Activated CD4-positive, CD25-positive, alpha-beta regulatory T cell treated with anti-CD3 and anti-CD28 coated beads, Interleukin-2, amount 50 U/mL, for 16 hours (primary cell): ENCODE results near the gene RAD50.
"Not testable (repeated sequence)": the region's sequence is repeated elsewhere in the genome, so short reads cannot be mapped to it uniquely, and the experiment has no call there.

Source experiments
- DNase-seq: peaks from one replicate; pipeline ENCODE4 v3.0.0-alpha.2; 2020; ENCODE audit warnings: low read depth, low spot score

The RAD50 gene

DNA sequence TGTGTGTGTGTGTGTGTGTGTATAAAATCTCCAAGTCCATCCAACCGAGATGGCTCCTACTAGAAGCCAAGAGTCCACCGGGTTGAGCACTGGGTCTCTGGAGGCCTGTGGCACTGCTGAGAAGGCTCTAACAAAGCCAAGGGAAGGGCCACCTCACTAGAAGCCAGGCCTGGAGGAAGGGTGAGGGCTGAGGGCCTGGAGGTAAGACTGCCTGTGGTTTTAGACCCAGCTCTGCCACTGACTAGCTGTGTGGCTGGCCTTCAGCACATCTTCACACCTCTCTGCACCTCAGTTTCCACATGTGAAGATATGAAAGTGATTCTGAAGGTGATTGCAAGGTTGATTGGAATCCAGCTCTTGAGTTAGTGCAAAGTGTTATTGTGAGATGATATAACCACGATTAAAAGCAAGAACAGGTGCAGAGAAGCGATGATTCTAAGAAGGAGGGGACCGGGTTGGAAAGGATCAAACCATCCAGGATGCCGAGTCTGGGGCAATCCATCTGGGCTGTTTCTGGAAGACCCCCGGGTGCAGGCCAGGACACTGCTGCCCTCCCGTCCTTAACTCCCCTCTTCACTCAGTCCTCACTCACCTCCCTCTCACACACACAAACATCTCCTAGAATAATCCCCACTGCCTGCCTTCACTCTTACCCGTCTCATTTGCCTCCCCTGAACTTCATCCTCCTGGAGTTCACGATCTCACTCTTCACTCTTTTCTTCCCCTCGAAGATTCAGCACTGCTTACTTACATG is 119.3 kb downstream of the RAD50 start:
- DNase-seq: no peak

GRCh38 chr5:132677191-132677590 is 120.4 kb downstream of the RAD50 start:
- DNase-seq: no peak

DNA sequence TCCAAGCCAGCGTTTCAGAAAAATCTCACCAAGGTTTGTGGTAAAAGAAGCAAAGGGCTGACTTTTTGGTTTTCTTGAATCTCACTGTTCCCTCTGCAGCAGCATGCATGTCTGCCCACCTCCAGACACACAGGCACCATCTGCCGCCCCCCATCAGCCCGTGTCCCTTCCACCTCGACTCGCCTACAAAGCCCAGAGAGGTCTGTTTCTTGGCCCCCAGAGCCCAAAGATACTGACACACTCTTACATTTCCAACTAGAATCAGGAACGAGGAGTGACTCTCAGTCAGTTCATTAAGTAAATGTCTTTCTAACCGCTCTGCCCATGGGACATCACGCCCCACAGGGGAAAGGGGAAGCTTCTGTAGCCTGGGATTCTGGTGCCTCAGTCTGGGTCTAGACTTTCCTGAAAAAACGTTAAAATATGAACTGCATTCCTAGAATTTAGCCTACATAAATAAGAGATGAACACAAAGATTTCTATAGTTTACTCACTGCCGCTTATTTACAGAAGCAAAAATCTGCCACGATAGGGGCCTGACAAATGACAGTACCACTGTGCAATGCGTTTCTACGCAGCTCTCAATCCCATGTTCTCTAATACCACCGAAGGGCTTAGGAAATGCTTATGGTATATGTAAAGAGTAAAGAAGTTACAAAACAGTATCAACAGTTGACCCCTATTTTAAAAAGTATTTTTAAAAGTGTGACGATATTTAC is 121.1 kb downstream of the RAD50 start:
- DNase-seq: no peak

DNA sequence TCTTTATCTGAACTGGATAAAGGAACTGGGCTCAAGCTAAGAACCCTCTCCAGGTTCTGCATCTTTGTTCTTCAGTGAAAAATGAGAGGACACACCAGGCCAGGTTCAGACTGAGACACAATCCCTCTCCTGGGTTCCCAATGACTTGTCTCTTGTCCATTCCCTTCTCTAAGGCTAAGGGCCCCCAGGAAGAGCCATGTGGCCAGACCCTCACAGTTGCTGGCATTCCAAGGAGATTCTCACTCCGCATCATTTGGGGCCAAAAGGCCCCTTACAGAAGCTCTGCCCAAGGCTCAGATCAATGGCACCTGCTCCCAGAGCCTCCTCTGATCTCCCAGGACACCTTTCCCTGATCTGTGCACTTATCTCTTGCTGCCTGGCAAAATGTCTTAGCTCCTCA is 122.0 kb downstream of the RAD50 start:
- DNase-seq: no peak

DNA sequence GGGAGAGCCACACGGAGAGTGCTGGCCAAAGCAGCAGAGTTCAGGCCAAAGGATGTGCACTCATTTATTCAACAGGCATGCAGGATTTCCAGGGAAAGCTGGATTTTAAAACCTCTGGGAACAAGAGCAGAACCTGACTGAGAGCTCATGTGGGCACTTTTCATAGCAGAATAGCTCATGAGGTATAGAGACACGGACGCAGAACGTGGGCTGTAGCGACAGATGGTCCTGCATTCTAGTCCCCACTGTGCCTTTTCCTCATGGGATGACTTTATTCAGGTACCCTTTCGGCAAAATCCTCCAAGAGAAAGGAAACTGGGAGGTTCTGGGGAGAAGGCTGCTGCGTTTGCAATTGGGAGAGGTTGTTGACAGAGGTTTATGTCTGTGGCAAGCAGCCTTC is 122.4 kb downstream of the RAD50 start:
- no peak for DNase-seq

DNA sequence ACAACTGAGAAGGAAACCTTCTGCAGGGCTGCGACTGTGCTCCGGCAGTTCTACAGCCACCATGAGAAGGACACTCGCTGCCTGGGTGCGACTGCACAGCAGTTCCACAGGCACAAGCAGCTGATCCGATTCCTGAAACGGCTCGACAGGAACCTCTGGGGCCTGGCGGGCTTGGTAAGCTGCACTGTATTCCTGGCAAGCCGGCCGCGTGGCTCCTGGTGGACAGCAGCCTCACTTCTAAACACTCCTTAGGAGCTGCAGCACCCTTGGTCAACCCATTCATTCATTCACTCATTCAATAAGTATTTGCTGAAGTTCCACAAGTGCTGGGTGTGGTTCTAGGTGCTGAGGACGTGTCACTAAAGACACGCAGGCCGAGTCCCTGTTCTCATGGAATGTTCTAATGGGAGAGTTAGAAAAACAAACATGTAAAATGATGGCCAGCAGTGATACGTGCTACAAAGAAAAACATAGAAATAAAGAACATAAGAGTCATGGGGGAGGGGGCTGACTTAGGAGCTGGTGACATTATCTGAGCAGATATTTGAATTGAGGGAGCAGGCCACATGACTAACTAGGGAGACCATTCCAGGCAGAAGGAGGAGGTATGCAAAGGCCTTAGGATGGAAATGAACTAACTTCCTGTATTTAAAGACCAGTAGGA is 123.1 kb downstream of the RAD50 start:
- DNase-seq: no peak

- no peak for DNase-seq
Measured at GRCh38 chr5:132680780-132681475, 124.2 kb downstream of the RAD50 start.

GRCh38 chr5:132681476-132681831 is 124.7 kb downstream of the RAD50 start:
- no peak for DNase-seq

DNA sequence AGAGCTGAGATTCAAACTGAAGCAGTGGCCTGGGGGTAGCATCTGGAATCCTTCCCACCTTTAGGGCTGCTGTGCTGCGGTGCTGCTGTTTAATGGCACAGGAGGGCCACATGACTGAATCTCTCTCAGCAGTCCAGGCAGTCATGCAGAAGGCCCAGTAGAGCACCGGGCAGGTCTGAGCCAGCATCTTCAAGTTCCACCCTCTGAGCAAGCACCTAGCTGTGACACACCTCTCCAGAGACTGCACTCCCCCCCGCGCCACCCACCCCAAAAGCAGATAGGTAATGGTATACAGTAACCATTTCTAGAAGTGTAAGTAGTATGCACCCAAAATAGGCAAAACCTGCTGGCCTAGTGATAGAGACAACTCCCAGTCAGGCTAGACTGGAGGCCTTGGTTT is 125.2 kb downstream of the RAD50 start:
- no peak for DNase-seq

GRCh38 chr5:132684491-132684890 is 127.7 kb downstream of the RAD50 start:
- DNase-seq: no peak

- DNase-seq: no peak
Measured at GRCh38 chr5:132684922-132685720, 128.3 kb downstream of the RAD50 start.

DNA sequence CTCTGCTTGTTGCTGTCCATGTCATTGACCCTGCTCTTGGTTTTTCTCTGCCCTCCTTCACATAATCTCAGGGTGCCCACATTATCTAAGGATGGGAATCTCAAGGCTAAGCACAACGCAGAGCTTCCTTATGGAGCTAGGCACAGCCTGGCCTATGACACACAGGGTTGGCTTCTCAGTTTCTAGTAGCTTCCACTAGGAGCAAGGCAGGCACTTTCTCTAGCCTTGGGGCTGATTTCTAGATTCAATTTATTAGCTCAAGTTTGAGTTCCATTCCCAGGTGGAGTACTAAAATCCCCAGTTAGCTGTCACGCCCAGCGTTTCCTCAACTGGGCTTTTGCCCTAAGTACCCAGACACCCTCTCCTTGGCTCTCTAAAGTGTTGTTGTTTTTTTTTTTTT is 129.4 kb downstream of the RAD50 start:
- DNase-seq: no peak

DNA sequence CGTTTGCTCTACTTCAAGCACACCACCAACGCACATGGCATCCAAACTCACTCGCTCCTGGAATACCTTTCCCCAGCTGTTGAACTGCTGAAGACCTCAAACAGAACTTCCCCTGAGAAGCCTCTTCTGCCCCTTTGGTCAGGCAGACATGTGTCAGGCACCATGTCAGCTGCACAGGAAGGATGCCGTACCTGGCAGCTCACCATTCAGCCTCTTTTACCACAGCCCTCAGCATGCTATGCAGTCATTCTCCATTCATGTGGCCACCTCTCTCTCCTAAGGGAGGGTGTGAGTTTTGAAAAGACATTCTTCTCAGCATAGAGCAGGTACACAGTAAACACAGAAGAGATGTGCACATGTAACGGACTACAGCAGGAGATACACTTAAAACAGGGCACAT is 131.2 kb downstream of the RAD50 start:
- no peak for DNase-seq

GRCh38 chr5:132688536-132689339 is 132.0 kb downstream of the RAD50 start:
- DNase-seq: no peak

GRCh38 chr5:132689513-132689912 is 132.7 kb downstream of the RAD50 start:
- DNase-seq: no peak

GRCh38 chr5:132690156-132690555 is 133.4 kb downstream of the RAD50 start:
- no peak for DNase-seq

GRCh38 chr5:132691755-132692631 is 135.2 kb downstream of the RAD50 start:
- not testable (repeated sequence) for DNase-seq

- DNase-seq: no peak
Measured at GRCh38 chr5:132692632-132692967, 135.8 kb downstream of the RAD50 start.
